Measurements from ENCODE around the gene COQ2. TPM values are rescaled to one million over a fixed set of nuclear protein-coding genes. Genes with fewer than 3 reads are reported as not detected.
A peak's percentile ranks its signal among the peaks of the same experiment; 100 is the strongest.

The COQ2 gene
- total RNA-seq, 4 donors from 2014 or later = 3.2 to 22.6 (median 9.5) TPM

DNA sequence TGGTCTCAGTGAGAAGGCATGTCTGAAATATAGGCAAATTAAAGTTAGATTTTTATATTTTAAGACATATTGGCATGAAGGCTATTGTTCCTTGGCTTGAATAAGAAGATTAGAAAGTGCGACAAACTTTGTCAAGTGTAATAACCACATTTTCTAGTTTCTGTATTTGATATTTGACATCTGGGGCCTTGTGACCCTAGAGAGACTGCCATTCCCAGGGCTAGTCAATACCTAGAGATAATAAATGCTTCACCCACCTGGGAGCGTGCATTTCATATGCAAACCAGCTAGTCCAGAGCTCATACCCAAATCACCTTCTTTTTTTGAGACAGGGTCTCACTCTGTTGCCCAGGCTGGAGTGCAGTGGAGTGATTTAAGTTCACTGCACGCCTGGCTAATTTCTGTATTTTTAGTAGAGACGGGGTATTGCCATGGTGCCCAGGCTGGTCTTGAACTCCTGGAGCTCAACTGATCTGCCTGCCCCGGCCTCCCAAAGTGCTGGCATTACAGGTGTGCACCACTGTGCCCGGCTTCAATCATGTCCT is 62.6 kb downstream of the COQ2 start:
- Histone ChIP-seq H3K4me3 (no peak overlapping the region), H3K9me3 (no peaks in the 10 kb centered on the region), H3K27ac (no peak overlapping the region), H3K4me1 (no peaks in the 10 kb centered on the region), H3K27me3 (no peaks in the 10 kb centered on the region), H3K36me3 (no peaks in the 10 kb centered on the region)
- no peak for DNase-seq
- TF ChIP-seq, protein P1, sequence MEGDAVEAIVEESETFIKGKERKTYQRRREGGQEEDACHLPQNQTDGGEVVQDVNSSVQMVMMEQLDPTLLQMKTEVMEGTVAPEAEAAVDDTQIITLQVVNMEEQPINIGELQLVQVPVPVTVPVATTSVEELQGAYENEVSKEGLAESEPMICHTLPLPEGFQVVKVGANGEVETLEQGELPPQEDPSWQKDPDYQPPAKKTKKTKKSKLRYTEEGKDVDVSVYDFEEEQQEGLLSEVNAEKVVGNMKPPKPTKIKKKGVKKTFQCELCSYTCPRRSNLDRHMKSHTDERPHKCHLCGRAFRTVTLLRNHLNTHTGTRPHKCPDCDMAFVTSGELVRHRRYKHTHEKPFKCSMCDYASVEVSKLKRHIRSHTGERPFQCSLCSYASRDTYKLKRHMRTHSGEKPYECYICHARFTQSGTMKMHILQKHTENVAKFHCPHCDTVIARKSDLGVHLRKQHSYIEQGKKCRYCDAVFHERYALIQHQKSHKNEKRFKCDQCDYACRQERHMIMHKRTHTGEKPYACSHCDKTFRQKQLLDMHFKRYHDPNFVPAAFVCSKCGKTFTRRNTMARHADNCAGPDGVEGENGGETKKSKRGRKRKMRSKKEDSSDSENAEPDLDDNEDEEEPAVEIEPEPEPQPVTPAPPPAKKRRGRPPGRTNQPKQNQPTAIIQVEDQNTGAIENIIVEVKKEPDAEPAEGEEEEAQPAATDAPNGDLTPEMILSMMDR (IDR thresholded peaks at IDR 0.05) = no peak
- intact Hi-C loops (cut with DNase I; ENCODE audit: low total_unique reads) = no loop called here

DNA sequence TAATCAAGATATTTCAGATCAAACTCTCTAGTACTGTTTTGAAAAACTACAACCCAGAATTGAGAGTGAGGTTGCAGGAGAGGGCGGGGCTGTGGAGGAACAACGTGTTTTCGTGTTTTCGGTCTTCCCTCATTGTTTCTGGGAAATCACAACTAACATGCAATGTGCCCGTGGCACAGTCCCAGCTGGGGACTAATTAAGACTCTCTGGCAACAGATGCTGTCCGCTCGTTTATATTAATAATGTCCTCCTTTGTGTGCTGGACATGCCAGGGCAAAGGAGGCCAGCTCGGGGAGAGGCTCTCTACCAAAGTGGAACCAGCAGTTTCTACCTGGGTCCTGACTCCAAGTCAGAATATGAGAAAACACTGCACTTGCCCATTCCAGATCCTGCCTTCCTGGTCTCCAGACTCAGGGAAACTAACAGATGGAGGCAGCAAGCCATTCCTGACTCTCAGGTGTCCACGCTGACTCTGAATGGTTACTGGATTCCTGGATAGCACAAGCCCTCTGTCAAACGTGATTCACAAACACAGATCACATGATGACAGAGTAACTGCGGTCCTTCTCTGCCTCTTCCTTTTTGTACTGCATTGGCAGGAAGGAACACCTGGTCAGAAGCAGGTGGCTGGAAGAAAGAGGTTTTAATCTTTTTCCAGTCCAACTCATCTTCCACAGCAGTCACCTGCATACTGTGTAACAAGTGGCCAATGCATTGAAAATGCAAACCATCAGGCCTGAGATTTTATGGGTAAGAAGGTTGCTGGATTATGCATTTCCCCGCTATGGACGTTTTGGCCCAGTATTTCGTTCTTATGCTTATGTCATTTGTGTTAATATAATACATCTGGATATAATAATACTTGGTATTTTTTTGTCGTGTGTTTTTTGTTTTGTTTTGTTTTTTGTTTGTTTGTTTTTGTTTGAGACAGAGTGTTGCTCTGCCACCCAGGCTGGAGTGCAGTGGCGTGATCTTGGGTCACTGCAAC is 65.0 kb downstream of the COQ2 start:
- Histone ChIP-seq H3K27ac (peak overlapping the region; percentile 3 to 46), H3K36me3 (no peaks in the 10 kb centered on the region), H3K4me3 (no peak overlapping the region), H3K27me3 (no peaks in the 10 kb centered on the region), H3K4me1 (no peaks in the 10 kb centered on the region), H3K9me3 (no peaks in the 10 kb centered on the region)
- TF ChIP-seq, protein P1 (IDR thresholded peaks at IDR 0.05) = no peak
- intact Hi-C loops (cut with DNase I; ENCODE audit: low total_unique reads) = no loop called here
- DNase-seq = peak in 1 of 2 donors; percentile 33

DNA sequence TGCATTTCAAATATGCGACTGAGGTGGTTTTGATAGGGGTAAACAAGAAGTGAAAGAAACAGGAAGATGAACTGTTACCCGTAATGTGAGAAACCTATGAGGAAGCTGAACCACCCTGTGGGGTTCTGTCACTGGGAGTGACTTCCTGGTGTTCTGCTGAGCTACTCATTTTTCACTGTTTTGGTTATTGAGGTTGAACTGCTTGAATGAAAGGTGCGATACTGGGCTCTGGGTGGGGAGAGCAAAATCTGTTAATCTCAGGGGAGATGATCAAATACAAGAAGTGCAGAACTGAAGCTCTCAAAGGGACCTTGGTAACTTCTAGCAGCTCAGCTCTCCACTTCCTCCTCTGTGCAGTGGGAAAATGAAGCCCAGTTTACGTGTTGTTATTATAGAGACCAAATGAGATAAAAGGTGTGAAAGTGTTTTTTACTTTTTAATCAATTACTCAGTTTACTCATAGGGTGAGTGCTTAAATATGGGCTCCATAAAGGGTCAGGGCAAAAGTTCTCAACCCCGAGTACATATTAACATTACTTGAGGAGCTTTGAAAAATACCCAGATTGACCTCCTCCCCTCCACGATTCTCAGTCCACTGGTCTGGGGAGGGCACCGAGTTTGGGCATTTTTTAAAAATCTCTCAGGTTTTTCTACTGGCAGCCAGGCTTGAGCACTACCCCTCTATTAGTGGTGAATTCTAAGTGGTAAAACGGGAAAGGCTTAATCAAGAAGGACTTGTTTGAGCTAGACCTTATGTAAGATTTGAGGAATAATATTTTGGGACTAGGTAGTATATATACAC is 66.7 kb downstream of the COQ2 start:
- TF ChIP-seq, protein P1 (IDR thresholded peaks at IDR 0.05) = no peak
- no peak for TF ChIP-seq POLR2A (IDR thresholded peaks at IDR 0.05)
- intact Hi-C loops (cut with DNase I; ENCODE audit: low total_unique reads) = no loop called here
- H3K36me3 ChIP-seq = no peaks in the 10 kb centered on the region
- H3K27me3 ChIP-seq = no peaks in the 10 kb centered on the region
- no peak for DNase-seq
- no peaks in the 10 kb centered on the region for H3K9me3 ChIP-seq
- H3K4me3 ChIP-seq = no peak overlapping the region
- no peaks in the 10 kb centered on the region for H3K4me1 ChIP-seq
- H3K27ac ChIP-seq = no peak overlapping the region

DNA sequence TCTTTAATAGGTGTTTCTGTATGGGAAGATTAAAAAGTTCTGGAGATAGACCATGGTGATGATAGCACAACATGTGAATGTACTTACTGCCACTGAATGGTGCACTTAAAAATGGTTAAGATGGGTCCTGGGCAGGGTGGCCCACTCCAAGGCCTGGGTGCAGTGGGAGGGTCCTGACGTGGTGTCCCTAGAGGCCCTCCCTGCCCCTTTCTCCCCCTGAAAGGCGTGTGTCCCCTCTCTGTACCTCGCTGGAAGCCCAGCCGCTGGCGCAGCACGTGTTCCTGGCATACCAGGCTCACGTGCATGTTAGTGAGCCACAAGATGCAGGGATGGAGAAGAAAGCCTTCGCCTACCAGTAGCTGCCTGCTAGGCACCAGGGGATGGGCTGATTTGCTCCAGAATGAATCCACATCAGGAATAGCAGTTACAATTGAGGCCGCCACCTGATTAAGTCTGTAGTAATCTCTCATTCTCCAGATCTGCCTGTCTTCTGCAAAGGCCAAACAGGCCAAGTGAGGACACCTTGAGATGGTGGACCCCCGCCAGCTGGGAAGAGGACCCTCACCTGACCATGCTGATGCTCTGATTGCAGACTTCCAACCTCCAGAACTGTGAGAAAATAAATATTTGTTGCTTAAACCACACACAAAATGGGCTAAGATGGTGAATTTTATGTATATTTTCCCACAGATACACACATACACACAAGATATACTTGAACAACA is 67.5 kb downstream of the COQ2 start:
- Histone ChIP-seq H3K27me3 (no peaks in the 10 kb centered on the region), H3K4me3 (no peak overlapping the region), H3K9me3 (no peaks in the 10 kb centered on the region), H3K4me1 (no peaks in the 10 kb centered on the region), H3K27ac (no peak overlapping the region), H3K36me3 (no peaks in the 10 kb centered on the region)
- no peak for TF ChIP-seq POLR2A (IDR thresholded peaks at IDR 0.05)
- TF ChIP-seq, protein P1 (IDR thresholded peaks at IDR 0.05) = no peak
- intact Hi-C loops (cut with DNase I; ENCODE audit: low total_unique reads) = no loop called here
- DNase-seq = no peak
